Pancreas (tissue), 10 donors: Measurements from ENCODE around the gene HELLS. TPM values are rescaled to one million over a fixed set of nuclear protein-coding genes. Genes with fewer than 3 reads are reported as not detected.

Source experiments
- ATAC-seq, 4 donors: fragments of 200-7000 bp; cut with Tn5 transposase; one replicate each; pipeline versions ENCODE4 v1.8.0 to v1.9.1; 2020; ENCODE audit warnings: mild to moderate bottlenecking in 4 of 4, moderate library complexity in 4 of 4
- DNase-seq, 6 donors: peaks; one replicate each; pipeline ENCODE4 v3.0.0-alpha.2; 2020
- FAIRE-seq: peaks from 2 replicates; lab custom pipeline; 2012; peaks lifted over from hg19 to GRCh38; lab: Jason Lieb, UNC
- H3K27ac ChIP-seq, 4 donors: fragments of 200-600 bp; sonication (generic); 1 replicate in 3 of 4; 2 replicates in 1 of 4; pipeline versions ENCODE4 v1.5.0 to v1.8.0; 2020
- H3K27me3 ChIP-seq, 4 donors: fragments of 200-600 bp; one replicate each; pipeline ENCODE4 v1.8.0; 2021
- H3K36me3 ChIP-seq, 3 donors: fragments of 200-600 bp; sonication (generic) in 1 of 3; one replicate each; pipeline versions ENCODE4 v1.5.0 to v1.8.0; 2020 to 2021
- H3K4me1 ChIP-seq, 3 donors: fragments of 200-600 bp; one replicate each; pipeline ENCODE4 v1.8.0; 2021
- H3K4me3 ChIP-seq, 4 donors: fragments of 200-600 bp; sonication (generic) in 2 of 4; one replicate each; pipeline versions ENCODE4 v1.5.0 to v1.8.0; 2020 to 2021
- H3K9me3 ChIP-seq, 4 donors: fragments of 200-600 bp; one replicate each; pipeline ENCODE4 v1.8.0; 2021
- CTCF ChIP-seq, 4 donors: fragments of 200-600 bp; sonication (generic) in 3 of 4; IDR thresholded peaks; one replicate each; pipeline versions ENCODE4 v1.5.0 to v1.8.0; 2021; ENCODE audit warnings: antibody characterized with exemption in 4 of 4
- WGBS, 2 donors: extraction: QIAGEN DNeasy Blood & Tissue Kit; methylation state at CpG; one replicate each; pipeline ENCODE4 v1.1.7; 2013; 5-methylcytosine and 5-hydroxymethylcytosine counted together
- intact Hi-C, 3 donors: fragments of 100-400 bp; cut with DNase I; formaldehyde crosslinking; loops; one replicate each; pipeline versions ENCODE4 v1.11.1 to v1.14.2; 2022
- polyA plus RNA-seq, 2 donors: library from polyadenylated mRNA; stranded (reverse); fragments of 200-250 nt; gene quantifications; one replicate each; pipeline ENCODE4 v1.2.3, GENCODE V29; 2013
- total RNA-seq, 6 donors: library from RNA; stranded (reverse); fragmentation: NEBNext Ultra II Directional in 4 of 6; extraction: Animal tissue kit (Norgen Biotek cat#: 25700) in 4 of 6; gene quantifications; one replicate each; pipeline versions ENCODE4 v1.2.1 to v1.2.4, GENCODE V29; 2021 to 2023
- donor health status: healthy with polysubstance abuse.
- donor health status: DM: no; HTN: no; CAD: no; lungs with moderate emphysema.
- donor health status: DM: no; HTN: no; CAD: no.
- donor health status: control.
- donor health status: control.
- donor health status: Bipolar disorder and iron deficiency.
- donor health status: DM: yes; HTN: yes; CAD: no.
- donor health status: DM: no; HTN: no; CAD: no.
- donor health status: DM: no; HTN: no; CAD: no.
- donor health status: DM: yes; HTN: yes; CAD: no.

Gene HELLS
- total and polyA plus RNA-seq, 8 donors: 1.1 to 4.2 (median 2.7) TPM

GRCh38 chr10:94644352-94644751 is 98.8 kb downstream of the HELLS start:
- Histone ChIP-seq H3K4me3 (no peak overlapping the region), H3K27ac (no peak overlapping the region), H3K36me3 (no peaks in the 10 kb centered on the region), H3K27me3 (no peaks in the 10 kb centered on the region), H3K9me3 (no peaks in the 10 kb centered on the region), H3K4me1 (no peaks in the 10 kb centered on the region)
- ATAC-seq: no peak
- intact Hi-C loops: no loop called here
- no peak for DNase-seq
- FAIRE-seq: no peak
- no peak for TF ChIP-seq CTCF (IDR thresholded peaks at IDR 0.05)
- WGBS, 2 donors: 85 to 86% methylated on average over 1 of the region's 1 CpG

- no peak for TF ChIP-seq CTCF (IDR thresholded peaks at IDR 0.05)
- ATAC-seq: no peak
- Histone ChIP-seq H3K27me3 (no peaks in the 10 kb centered on the region), H3K9me3 (no peaks in the 10 kb centered on the region), H3K4me1 (no peaks in the 10 kb centered on the region), H3K36me3 (no peaks in the 10 kb centered on the region), H3K27ac (no peak overlapping the region), H3K4me3 (no peak overlapping the region)
- intact Hi-C loops: no loop called here
- WGBS, 2 donors: 49 to 63% methylated on average over 2 of the region's 2 CpGs
- FAIRE-seq: no peak
- no peak for DNase-seq
These were observed 99.7 kb downstream of the HELLS start for GRCh38 chr10:94645285-94645684.

Other genes with a start within 250 kb of the HELLS start
- gene NOC3L, start 182.8 kb upstream of the HELLS start, total RNA-seq: 1 to 10 TPM; 3.3 to 9.4 (median 7.2) TPM
- 1 to 10 TPM; 3.8 to 4.4 TPM for gene NOC3L, start 182.8 kb upstream of the HELLS start, polyA plus RNA-seq
- gene TBC1D12, start 143.2 kb upstream of the HELLS start, total RNA-seq: 1 to 10 TPM; 4.1 to 8.2 (median 5.3) TPM
- 1 to 10 TPM; 5.4 to 9.2 TPM for gene TBC1D12, start 143.2 kb upstream of the HELLS start, polyA plus RNA-seq
- gene CYP2C18, start 137.9 kb downstream of the HELLS start, total RNA-seq: 1 to 10 TPM in 1 of 6 donors, under 1 TPM in 5; 0.12 to 1.3 (median 0.42) TPM
- under 1 TPM; 0.11 to 0.26 TPM for gene CYP2C18, start 137.9 kb downstream of the HELLS start, polyA plus RNA-seq
- under 1 TPM in 4 of 6 donors, not detected in 2; 0.04 to 0.44 (median 0.34) TPM for gene CYP2C19, start 216.9 kb downstream of the HELLS start, total RNA-seq
- under 1 TPM in 1 of 2 donors, not detected in 1; 0.07 TPM for gene CYP2C19, start 216.9 kb downstream of the HELLS start, polyA plus RNA-seq